Measurements from ENCODE around the gene DTNB.

DNA sequence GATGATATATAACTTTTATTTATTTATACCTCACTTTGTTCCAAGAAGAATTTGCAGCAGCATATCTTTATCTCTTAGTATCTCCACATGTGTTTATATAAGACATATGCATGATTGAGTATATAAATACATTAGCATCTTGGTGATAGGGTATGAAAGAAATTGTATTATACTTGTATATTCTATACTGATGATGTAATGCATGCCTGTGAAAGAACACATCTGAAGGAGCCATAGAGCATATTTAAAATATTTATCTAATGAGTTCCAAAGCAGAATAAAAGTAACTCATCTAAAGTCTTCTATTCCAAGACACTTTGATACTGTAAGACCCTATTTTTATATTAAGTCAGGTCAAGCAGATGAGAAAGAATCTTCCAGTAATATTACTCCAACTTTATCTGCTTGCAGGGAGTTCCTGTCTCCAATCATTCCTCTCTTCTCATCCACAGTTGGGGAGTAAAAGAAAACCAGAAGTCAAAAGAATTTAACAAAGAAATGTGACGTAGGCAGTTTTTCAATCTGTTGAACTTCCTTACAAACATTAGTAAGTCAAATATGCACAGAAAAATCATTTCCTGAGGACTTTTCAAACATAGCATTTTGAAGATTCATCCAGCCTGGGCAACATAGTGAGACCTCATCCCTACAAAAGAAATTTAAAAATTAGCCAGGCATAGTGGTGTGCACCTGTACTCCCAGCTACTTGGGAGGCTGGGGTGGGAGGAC lies 76.7 kb downstream of the DTNB start:
- TF ChIP-seq, protein P1, sequence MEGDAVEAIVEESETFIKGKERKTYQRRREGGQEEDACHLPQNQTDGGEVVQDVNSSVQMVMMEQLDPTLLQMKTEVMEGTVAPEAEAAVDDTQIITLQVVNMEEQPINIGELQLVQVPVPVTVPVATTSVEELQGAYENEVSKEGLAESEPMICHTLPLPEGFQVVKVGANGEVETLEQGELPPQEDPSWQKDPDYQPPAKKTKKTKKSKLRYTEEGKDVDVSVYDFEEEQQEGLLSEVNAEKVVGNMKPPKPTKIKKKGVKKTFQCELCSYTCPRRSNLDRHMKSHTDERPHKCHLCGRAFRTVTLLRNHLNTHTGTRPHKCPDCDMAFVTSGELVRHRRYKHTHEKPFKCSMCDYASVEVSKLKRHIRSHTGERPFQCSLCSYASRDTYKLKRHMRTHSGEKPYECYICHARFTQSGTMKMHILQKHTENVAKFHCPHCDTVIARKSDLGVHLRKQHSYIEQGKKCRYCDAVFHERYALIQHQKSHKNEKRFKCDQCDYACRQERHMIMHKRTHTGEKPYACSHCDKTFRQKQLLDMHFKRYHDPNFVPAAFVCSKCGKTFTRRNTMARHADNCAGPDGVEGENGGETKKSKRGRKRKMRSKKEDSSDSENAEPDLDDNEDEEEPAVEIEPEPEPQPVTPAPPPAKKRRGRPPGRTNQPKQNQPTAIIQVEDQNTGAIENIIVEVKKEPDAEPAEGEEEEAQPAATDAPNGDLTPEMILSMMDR (IDR thresholded peaks at IDR 0.05), result no peak
- TF ChIP-seq POLR2A (IDR thresholded peaks at IDR 0.05) (no peak), POLR2AphosphoS5 (IDR thresholded peaks at IDR 0.05; ENCODE audit: insufficient read depth in 1 of 2, low read depth in 1 of 2) (no peak)

Measured in vagina (tissue), 2 donors.